ENCODE data around the gene LMO1. TPM values are rescaled to one million over a fixed set of nuclear protein-coding genes. Genes with fewer than 3 reads are reported as not detected.

LMO1 gene
- total and polyA plus RNA-seq, 12 donors, result 0.22 to 2.5 (median 1.2) TPM; not detected in 6

DNA sequence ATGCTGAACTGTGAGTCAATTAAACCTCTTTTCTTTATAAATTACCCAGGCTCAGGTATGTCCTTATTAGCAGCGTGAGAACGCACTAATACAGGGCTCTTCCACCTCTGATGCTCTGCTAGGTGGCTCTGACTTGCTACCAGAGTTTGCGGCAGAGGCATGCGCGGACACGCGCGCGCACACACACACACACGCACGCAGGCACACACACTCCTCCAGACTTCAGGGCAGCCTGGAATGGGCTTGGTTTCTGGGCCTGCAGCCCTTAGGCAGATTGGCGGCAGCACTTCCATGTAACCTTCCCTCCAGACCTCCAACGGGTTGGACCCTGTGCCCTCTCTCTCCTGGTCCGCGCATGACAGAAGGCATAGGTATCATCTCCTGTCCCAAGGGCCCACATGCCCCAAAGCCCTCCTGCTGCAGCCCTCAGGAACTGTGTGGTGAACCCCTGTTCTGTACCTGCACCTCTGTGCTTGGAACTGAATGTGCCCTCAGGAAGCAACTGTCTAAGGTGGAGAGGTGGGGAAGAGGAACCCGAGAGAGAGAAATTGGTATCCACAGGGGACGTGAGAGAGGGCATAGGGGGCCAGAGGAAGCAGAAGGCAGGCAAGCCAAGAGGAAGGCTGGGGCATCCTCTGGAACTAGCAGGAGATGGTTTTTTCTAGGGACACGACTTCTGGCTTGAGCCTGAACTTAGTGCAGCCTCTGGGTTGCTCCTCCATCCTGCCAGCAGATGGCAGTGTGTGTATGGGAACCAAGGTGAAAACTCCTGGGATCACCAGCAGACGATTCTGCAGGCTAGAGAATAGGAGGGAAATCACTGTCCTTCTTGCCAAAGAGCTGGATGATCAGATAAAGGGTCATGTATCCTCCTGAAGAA is 71.4 kb downstream of the LMO1 start:
- DNase-seq, result peak; percentile 69 to 91 (median 79)
- intact Hi-C loops (cut with DNase I), result no loop called here

DNA sequence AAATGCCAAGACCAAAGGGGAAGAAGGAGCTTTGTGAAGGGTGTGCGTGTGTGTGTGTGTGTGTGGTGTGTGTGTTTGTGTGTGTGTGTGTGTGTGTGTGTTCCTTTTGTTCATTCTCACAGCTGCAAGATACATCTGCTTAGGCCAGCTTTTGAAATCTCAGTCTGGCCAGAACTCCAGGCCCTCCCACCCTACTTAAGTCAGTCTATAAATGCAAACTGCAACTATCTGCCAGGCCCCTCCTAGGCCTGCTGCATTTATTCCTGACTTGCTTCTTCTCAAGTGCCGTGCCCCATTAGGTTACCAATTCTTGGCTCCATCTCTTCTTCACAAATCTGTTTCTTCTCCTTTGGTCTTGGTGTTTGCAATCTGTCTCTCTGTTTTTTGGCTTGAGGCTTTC is 73.2 kb downstream of the LMO1 start:
- WGBS, 4 donors, result 44 to 49% (median 47%) methylated on average over 2 of the region's 2 CpGs
- Histone ChIP-seq H3K9me3 (replicated peaks in 1 of 3) (no peaks in the 10 kb centered on the region), H3K27ac (no peak overlapping the region), H3K36me3 (replicated peaks in 1 of 2) (no peaks in the 10 kb centered on the region), H3K27me3 (peaks cover 4% of the 10 kb centered on the region), H3K4me3 (no peak overlapping the region), H3K4me1 (replicated peaks in 1 of 2) (no peaks in the 10 kb centered on the region)
- DNase-seq, result peak in 1 of 7 donors; percentile 10
- TF ChIP-seq POLR2A (IDR thresholded peaks at IDR 0.05), result no peak
- TF ChIP-seq, protein P1, sequence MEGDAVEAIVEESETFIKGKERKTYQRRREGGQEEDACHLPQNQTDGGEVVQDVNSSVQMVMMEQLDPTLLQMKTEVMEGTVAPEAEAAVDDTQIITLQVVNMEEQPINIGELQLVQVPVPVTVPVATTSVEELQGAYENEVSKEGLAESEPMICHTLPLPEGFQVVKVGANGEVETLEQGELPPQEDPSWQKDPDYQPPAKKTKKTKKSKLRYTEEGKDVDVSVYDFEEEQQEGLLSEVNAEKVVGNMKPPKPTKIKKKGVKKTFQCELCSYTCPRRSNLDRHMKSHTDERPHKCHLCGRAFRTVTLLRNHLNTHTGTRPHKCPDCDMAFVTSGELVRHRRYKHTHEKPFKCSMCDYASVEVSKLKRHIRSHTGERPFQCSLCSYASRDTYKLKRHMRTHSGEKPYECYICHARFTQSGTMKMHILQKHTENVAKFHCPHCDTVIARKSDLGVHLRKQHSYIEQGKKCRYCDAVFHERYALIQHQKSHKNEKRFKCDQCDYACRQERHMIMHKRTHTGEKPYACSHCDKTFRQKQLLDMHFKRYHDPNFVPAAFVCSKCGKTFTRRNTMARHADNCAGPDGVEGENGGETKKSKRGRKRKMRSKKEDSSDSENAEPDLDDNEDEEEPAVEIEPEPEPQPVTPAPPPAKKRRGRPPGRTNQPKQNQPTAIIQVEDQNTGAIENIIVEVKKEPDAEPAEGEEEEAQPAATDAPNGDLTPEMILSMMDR (IDR thresholded peaks at IDR 0.05), result no peak
- intact Hi-C loops (cut with DNase I), result no loop called here

More for the DNA sequence above, 71.4 kb downstream of the LMO1 start:
- H3K4me1 ChIP-seq (replicated peaks in 1 of 2), result no peaks in the 10 kb centered on the region
- TF ChIP-seq, protein P1 (IDR thresholded peaks at IDR 0.05), result peak; percentile 68 to 86 (median 78)
- no peak for TF ChIP-seq POLR2A (IDR thresholded peaks at IDR 0.05)
- peaks cover 2% of the 10 kb centered on the region for H3K27me3 ChIP-seq
- H3K9me3 ChIP-seq (replicated peaks in 1 of 3), result no peaks in the 10 kb centered on the region
- no peak overlapping the region for H3K27ac ChIP-seq
- no peak overlapping the region for H3K4me3 ChIP-seq
- H3K36me3 ChIP-seq (replicated peaks in 1 of 2), result no peaks in the 10 kb centered on the region
- WGBS, 4 donors, result 65 to 68% (median 67%) methylated on average over 16 to 19 of the region's 19 CpGs

GRCh38 chr11:8186429-8186828 is 77.2 kb downstream of the LMO1 start:
- intact Hi-C loops (cut with DNase I), result no loop called here
- H3K36me3 ChIP-seq (replicated peaks in 1 of 2), result no peaks in the 10 kb centered on the region
- 82 to 92% (median 87%) methylated on average over 2 of the region's 2 CpGs for WGBS, 4 donors
- peaks cover 4% of the 10 kb centered on the region for H3K27me3 ChIP-seq
- no peaks in the 10 kb centered on the region for H3K4me1 ChIP-seq (replicated peaks in 1 of 2)
- H3K4me3 ChIP-seq, result no peak overlapping the region
- H3K9me3 ChIP-seq (replicated peaks in 1 of 3), result no peaks in the 10 kb centered on the region
- TF ChIP-seq, protein P1 (IDR thresholded peaks at IDR 0.05), result no peak
- TF ChIP-seq POLR2A (IDR thresholded peaks at IDR 0.05), result no peak
- DNase-seq, result no peak
- no peak overlapping the region for H3K27ac ChIP-seq

GRCh38 chr11:8183111-8183510 is 80.6 kb downstream of the LMO1 start:
- no peak overlapping the region for H3K4me3 ChIP-seq
- peaks cover 4% of the 10 kb centered on the region for H3K27me3 ChIP-seq
- no peak for DNase-seq
- H3K36me3 ChIP-seq (replicated peaks in 1 of 2), result no peaks in the 10 kb centered on the region
- WGBS, 4 donors, result 66 to 76% (median 71%) methylated on average over 5 of the region's 5 CpGs
- TF ChIP-seq, protein P1 (IDR thresholded peaks at IDR 0.05), result no peak
- no peak for TF ChIP-seq POLR2A (IDR thresholded peaks at IDR 0.05)
- no peaks in the 10 kb centered on the region for H3K9me3 ChIP-seq (replicated peaks in 1 of 3)
- H3K4me1 ChIP-seq (replicated peaks in 1 of 2), result no peaks in the 10 kb centered on the region
- intact Hi-C loops (cut with DNase I), result no loop called here
- H3K27ac ChIP-seq, result no peak overlapping the region
